Kidney (tissue), 14 donors: ENCODE results near the gene KIAA1328. TPM values are rescaled to one million over a fixed set of nuclear protein-coding genes. Genes with fewer than 3 reads are reported as not detected.

Experiments used
- DNase-seq, 5 donors: peaks; one replicate each; pipeline ENCODE4 v3.0.0-alpha.2; 2013 to 2020
- FAIRE-seq: peaks from 2 replicates; lab custom pipeline; 2012; peaks lifted over from hg19 to GRCh38; lab: Jason Lieb, UNC
- H3K27ac ChIP-seq, 2 donors: one replicate each; pipeline ENCODE4 v1.7.0; 2013; ENCODE audit warnings: low read depth in 2 of 2, low read length in 2 of 2, inconsistent platforms in 1 of 2
- H3K27me3 ChIP-seq: one replicate; pipeline ENCODE4 v1.7.1; 2013; ENCODE audit warnings: low read length, inconsistent platforms; ENCODE audit not compliant: control insufficient read depth, insufficient read depth
- H3K36me3 ChIP-seq, 3 donors: one replicate each; pipeline versions ENCODE4 v1.7.0 to v1.7.1; 2013; ENCODE audit warnings: low read length in 3 of 3, control low read depth in 1 of 3, inconsistent platforms in 1 of 3; ENCODE audit not compliant: insufficient read depth in 3 of 3, control insufficient read depth in 2 of 3
- H3K4me1 ChIP-seq, 3 donors: one replicate each; pipeline versions ENCODE4 v1.7.0 to v1.7.1; 2013; ENCODE audit warnings: low read length in 3 of 3, inconsistent platforms in 1 of 3, low read depth in 1 of 3; ENCODE audit not compliant: control insufficient read depth in 2 of 3, insufficient read depth in 2 of 3
- H3K4me3 ChIP-seq, 3 donors: one replicate each; pipeline versions ENCODE4 v1.7.0 to v1.8.1; 2013; ENCODE audit warnings: low read length in 3 of 3, control low read depth in 1 of 3, inconsistent platforms in 1 of 3
- H3K9ac ChIP-seq, 3 donors: one replicate each; pipeline versions ENCODE4 v1.7.0 to v1.7.1; 2013; ENCODE audit warnings: low read length in 3 of 3, control low read depth in 1 of 3, inconsistent platforms in 1 of 3
- H3K9me3 ChIP-seq, 3 donors: one replicate each; pipeline versions ENCODE4 v1.7.0 to v1.7.1; 2013; ENCODE audit warnings: low read length in 3 of 3, control low read depth in 1 of 3, inconsistent platforms in 1 of 3; ENCODE audit not compliant: control insufficient read depth in 2 of 3, insufficient read depth in 1 of 3
- CTCF ChIP-seq: IDR thresholded peaks from 3 replicates; pipeline ENCODE4 v1.5.1; 2012; ENCODE audit warnings: mild to moderate bottlenecking, moderate library complexity, borderline replicate concordance; ENCODE audit not compliant: insufficient read depth; ENCODE audit errors: extremely low read depth
- intact Hi-C: fragments of 100-400 bp; cut with DNase I; formaldehyde crosslinking; loops from one replicate; pipeline ENCODE4 v1.11.1; 2022
- polyA plus RNA-seq: library from polyadenylated mRNA; stranded (reverse); fragments of 350-450 nt; fragmentation: Illumina TruSeq; extraction: RNeasy Lipid Tissue Mini Kit (QIAGEN cat#74804); gene quantifications from one replicate; pipeline ENCODE4 v1.2.3, GENCODE V29; 2014; ENCODE audit warnings: low read depth, low replicate concordance; ENCODE audit not compliant: insufficient read depth
- total RNA-seq: library from RNA; stranded (reverse); fragmentation: NEBNext Ultra II Directional; extraction: Animal tissue kit (Norgen Biotek cat#: 25700); gene quantifications from one replicate; pipeline ENCODE4 v1.2.1, GENCODE V29; 2021
- donor health status: control.
- donor health status: control.
- donor health status: control.
- donor health status: control.
- donor health status: control.
- donor health status: DM: yes; HTN: yes; CAD: no.
- donor health status: Normal renal cell carcinoma (clear cell type).

Gene KIAA1328
- total and polyA plus RNA-seq, 2 donors from 2014 or later, result 2.7 to 11.6 TPM

DNA sequence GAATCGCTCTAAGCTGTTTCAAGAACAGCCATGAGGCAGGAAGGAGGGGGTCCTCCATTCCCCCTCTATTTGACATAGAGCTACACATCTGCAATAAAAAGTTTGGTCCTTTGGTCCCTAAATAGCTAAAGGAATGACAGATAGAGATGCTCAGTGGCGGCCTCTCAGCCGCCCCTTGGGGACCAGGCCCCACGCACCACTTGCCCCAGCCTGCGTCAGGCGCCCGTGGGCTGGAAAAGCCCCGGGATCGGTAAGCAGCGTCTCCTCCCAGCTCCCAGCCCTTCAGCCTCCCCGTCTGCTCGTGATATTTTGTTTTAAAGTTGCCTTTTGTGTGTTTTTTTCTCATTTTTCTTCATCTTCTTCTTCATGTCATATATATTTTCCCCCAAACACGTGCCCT lies 415.7 kb downstream of the KIAA1328 start:
- no peak overlapping the region for H3K27ac ChIP-seq
- DNase-seq (no peak), FAIRE-seq (no peak)
- H3K27me3 ChIP-seq, result no peaks in the 10 kb centered on the region
- no peak overlapping the region for H3K9ac ChIP-seq
- no peaks in the 10 kb centered on the region for H3K9me3 ChIP-seq
- intact Hi-C loops, result no loop called here
- no peaks in the 10 kb centered on the region for H3K36me3 ChIP-seq
- H3K4me1 ChIP-seq, result no peaks in the 10 kb centered on the region
- H3K4me3 ChIP-seq, result no peak overlapping the region
- no peak for TF ChIP-seq CTCF

GRCh38 chr18:37246779-37247340 lies 417.9 kb downstream of the KIAA1328 start:
- no peak for DNase-seq
- Histone ChIP-seq H3K9me3 (no peaks in the 10 kb centered on the region), H3K27me3 (no peaks in the 10 kb centered on the region), H3K4me3 (no peak overlapping the region), H3K9ac (no peak overlapping the region), H3K36me3 (no peaks in the 10 kb centered on the region), H3K27ac (no peak overlapping the region), H3K4me1 (no peaks in the 10 kb centered on the region)
- no peak for TF ChIP-seq CTCF
- intact Hi-C loops, result no loop called here
- no peak for FAIRE-seq

DNA sequence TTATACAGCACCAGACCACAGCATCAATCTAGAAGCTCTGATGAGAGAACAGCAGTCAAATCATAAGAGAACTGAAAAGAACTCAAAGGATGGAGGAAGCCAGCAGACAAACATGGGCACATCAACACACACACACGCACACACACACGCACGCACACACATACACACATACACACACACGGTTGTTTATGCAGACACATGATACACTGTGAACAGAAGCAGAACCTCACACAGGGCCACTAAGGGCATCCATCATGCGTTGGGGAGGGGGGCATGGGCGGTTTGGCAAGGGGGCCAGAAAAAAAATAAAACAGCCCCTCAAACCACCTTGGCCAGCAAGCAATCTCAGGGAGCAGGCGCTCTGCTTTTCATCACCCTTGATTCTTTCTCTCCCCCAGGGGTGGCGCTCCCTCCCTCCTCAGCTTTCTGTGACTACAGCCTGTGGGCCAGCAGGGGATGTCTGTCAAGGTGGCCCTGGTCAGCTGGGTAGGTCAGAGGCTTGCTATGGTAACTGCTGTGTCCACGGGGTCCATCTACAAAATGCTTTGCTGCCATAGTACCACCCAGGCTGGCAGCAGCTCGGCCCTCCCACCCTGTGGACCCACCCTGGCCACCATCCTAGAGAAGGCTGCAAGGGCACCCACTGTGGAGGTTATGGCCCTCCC lies 418.7 kb downstream of the KIAA1328 start:
- no peak overlapping the region for H3K4me3 ChIP-seq

More for the DNA sequence above, 418.7 kb downstream of the KIAA1328 start:
- H3K36me3 ChIP-seq, result no peaks in the 10 kb centered on the region
- no peak for FAIRE-seq
- H3K9ac ChIP-seq, result no peak overlapping the region
- TF ChIP-seq CTCF, result no peak
- no peak overlapping the region for H3K27ac ChIP-seq
- H3K9me3 ChIP-seq, result no peaks in the 10 kb centered on the region
- intact Hi-C loops, result no loop called here
- DNase-seq, result peak in 3 of 5 donors; percentile 42 to 62 (median 61)
- H3K4me1 ChIP-seq, result no peaks in the 10 kb centered on the region
- H3K27me3 ChIP-seq, result no peaks in the 10 kb centered on the region
